Ascending aorta (tissue), 2 donors: Measurements from ENCODE around the gene PLA2G2E. TPM values are rescaled to one million over a fixed set of nuclear protein-coding genes. Genes with fewer than 3 reads are reported as not detected.

ENCODE experiments used
- DNase-seq, 2 donors: peaks; one replicate each; pipeline ENCODE4 v3.0.0-alpha.2; 2019; ENCODE audit warnings: low spot score in 2 of 2
- H3K27ac ChIP-seq, 2 donors: fragments of 200-600 bp; sonication (generic); one replicate each; pipeline ENCODE4 v1.5.1; 2016 to 2017; ENCODE audit warnings: mild to moderate bottlenecking in 1 of 2
- H3K27me3 ChIP-seq: fragments of 200-600 bp; sonication (generic); one replicate; pipeline ENCODE4 v1.5.1; 2017
- H3K36me3 ChIP-seq, 2 donors: fragments of 200-600 bp; sonication (generic); one replicate each; pipeline ENCODE4 v1.5.1; 2016
- H3K4me1 ChIP-seq, 2 donors: fragments of 200-600 bp; sonication (generic); one replicate each; pipeline ENCODE4 v1.5.1; 2016 to 2017; ENCODE audit warnings: mild to moderate bottlenecking in 1 of 2
- H3K4me3 ChIP-seq, 2 donors: fragments of 200-600 bp; sonication (generic); one replicate each; pipeline ENCODE4 v1.5.1; 2016 to 2017; ENCODE audit warnings: mild to moderate bottlenecking in 1 of 2
- H3K9me3 ChIP-seq, 2 donors: fragments of 200-600 bp; sonication (generic); one replicate each; pipeline ENCODE4 v1.5.1; 2016
- CTCF ChIP-seq, 3 experiments: fragments of 200-600 bp in 2 of 3; fragments of 450-650 bp in 1 of 3; sonication (generic) in 2 of 3; IDR thresholded peaks; one replicate each; pipeline ENCODE4 v1.5.1; 2016 to 2019; ENCODE audit warnings: antibody characterized with exemption in 3 of 3, mild to moderate bottlenecking in 1 of 3, moderate library complexity in 1 of 3
- intact Hi-C: fragments of 100-400 bp; cut with DNase I; formaldehyde crosslinking; loops from one replicate; pipeline ENCODE4 v1.15.1; 2023
- total RNA-seq: library from RNA; depleted of rRNA; stranded (reverse); fragments of >200 nt; gene quantifications from one replicate; pipeline ENCODE4 v1.1.0, GENCODE V29; 2016

The PLA2G2E gene
- total RNA-seq, 1 donor from 2014 or later, result not detected

GRCh38 chr1:19963636-19964035 is 40.2 kb upstream of the PLA2G2E start:
- Histone ChIP-seq H3K4me1 (no peaks in the 10 kb centered on the region), H3K36me3 (no peaks in the 10 kb centered on the region), H3K9me3 (no peaks in the 10 kb centered on the region), H3K27me3 (no peaks in the 10 kb centered on the region), H3K27ac (no peak overlapping the region), H3K4me3 (no peak overlapping the region)
- no peak for TF ChIP-seq CTCF (IDR thresholded peaks at IDR 0.05)
- intact Hi-C loops, result no loop called here
- no peak for DNase-seq

DNA sequence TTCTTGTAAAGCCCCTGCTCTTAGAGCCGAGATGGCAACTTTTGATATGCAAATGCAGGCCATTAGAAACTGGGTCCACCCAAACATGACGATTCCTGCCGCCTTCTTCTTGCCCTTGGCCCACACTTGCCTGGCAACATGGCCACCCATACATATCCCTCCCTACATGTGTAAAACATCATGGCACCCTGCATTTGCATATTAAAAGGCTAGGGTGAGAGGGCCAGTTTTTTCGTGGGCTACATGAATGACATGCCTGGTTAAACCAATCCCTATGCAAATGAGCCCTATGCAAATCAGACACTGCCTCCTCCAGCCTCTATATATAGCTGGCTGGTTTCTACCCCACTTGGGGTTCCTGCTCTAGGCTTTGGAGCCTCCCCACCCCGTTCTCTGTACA is 37.2 kb upstream of the PLA2G2E start:
- Histone ChIP-seq H3K9me3 (no peaks in the 10 kb centered on the region), H3K27me3 (no peaks in the 10 kb centered on the region), H3K36me3 (no peaks in the 10 kb centered on the region), H3K4me1 (no peaks in the 10 kb centered on the region), H3K4me3 (no peak overlapping the region), H3K27ac (no peak overlapping the region)
- no peak for DNase-seq
- TF ChIP-seq CTCF (IDR thresholded peaks at IDR 0.05), result no peak
- intact Hi-C loops, result no loop called here

GRCh38 chr1:19957779-19958178 is 34.4 kb upstream of the PLA2G2E start:
- H3K4me3 ChIP-seq, result no peak overlapping the region
- no peak for TF ChIP-seq CTCF (IDR thresholded peaks at IDR 0.05)
- H3K27me3 ChIP-seq, result no peaks in the 10 kb centered on the region
- no peaks in the 10 kb centered on the region for H3K9me3 ChIP-seq
- H3K36me3 ChIP-seq, result no peaks in the 10 kb centered on the region
- no peaks in the 10 kb centered on the region for H3K4me1 ChIP-seq
- intact Hi-C loops, result no loop called here
- H3K27ac ChIP-seq, result no peak overlapping the region
- DNase-seq, result no peak

GRCh38 chr1:19955534-19956170 is 32.2 kb upstream of the PLA2G2E start:
- Histone ChIP-seq H3K4me3 (no peak overlapping the region), H3K9me3 (no peaks in the 10 kb centered on the region), H3K4me1 (no peaks in the 10 kb centered on the region), H3K27ac (no peak overlapping the region), H3K27me3 (no peaks in the 10 kb centered on the region), H3K36me3 (no peaks in the 10 kb centered on the region)
- DNase-seq, result no peak
- TF ChIP-seq CTCF (IDR thresholded peaks at IDR 0.05), result no peak
- intact Hi-C loops, result no loop called here

- Histone ChIP-seq H3K27ac (no peak overlapping the region), H3K9me3 (no peaks in the 10 kb centered on the region), H3K4me1 (no peaks in the 10 kb centered on the region), H3K27me3 (no peaks in the 10 kb centered on the region), H3K36me3 (no peaks in the 10 kb centered on the region), H3K4me3 (no peak overlapping the region)
- no peak for DNase-seq
- TF ChIP-seq CTCF (IDR thresholded peaks at IDR 0.05), result no peak
- intact Hi-C loops, result no loop called here
These were observed 30.6 kb upstream of the PLA2G2E start for GRCh38 chr1:19954059-19954458.

DNA sequence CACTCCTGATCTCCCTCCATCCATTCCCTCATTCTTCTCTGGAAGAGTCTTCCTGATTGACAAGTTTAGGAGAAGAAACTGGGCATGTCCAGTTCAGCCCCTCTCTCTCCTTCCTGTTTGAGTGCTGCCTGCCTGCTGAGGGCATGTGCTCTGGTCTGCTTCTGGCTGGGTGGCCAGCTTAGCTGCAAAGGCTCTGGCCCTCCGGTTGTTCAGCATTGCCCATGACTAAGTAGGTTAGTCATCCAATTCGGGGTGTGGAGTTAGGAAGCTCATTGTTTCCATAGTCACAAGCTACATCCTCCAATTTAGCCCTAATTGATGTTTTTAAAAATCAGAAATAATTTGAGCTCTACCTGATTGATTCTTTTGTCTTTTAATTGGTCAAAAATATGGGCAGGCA is 25.6 kb upstream of the PLA2G2E start:
- no peaks in the 10 kb centered on the region for H3K9me3 ChIP-seq
- no peak overlapping the region for H3K27ac ChIP-seq
- no peaks in the 10 kb centered on the region for H3K36me3 ChIP-seq
- TF ChIP-seq CTCF (IDR thresholded peaks at IDR 0.05), result no peak
- no peak for DNase-seq
- H3K4me3 ChIP-seq, result no peak overlapping the region
- no peaks in the 10 kb centered on the region for H3K4me1 ChIP-seq
- no peaks in the 10 kb centered on the region for H3K27me3 ChIP-seq
- intact Hi-C loops, result no loop called here
